ENCODE results near the gene CACFD1. TPM values are rescaled to one million over a fixed set of nuclear protein-coding genes. Genes with fewer than 3 reads are reported as not detected.

CACFD1 gene
- total and polyA plus RNA-seq, 11 donors: 8.0 to 21.9 (median 11.6) TPM

GRCh38 chr9:133419005-133419404, 40.8 kb upstream of the CACFD1 start:
- WGBS, 4 donors: 64 to 75% (median 72%) methylated on average over 13 of the region's 13 CpGs
- Histone ChIP-seq H3K4me1 (peaks cover 6 to 31% (median 19%) of the 10 kb centered on the region in 12 donors), H3K4me3 (peak overlapping the region in 3 of 12 donors; percentile 73 to 85 (median 74)), H3K27ac (no peak overlapping the region), H3K36me3 (peaks cover 0 to 22% (median 16%) of the 10 kb centered on the region in 9 donors), H3K27me3 (no peaks in the 10 kb centered on the region), H3K9me3 (no peaks in the 10 kb centered on the region)
- TF ChIP-seq CTCF (IDR thresholded peaks at IDR 0.05) (no peak), POLR2A (IDR thresholded peaks at IDR 0.05) (no peak)
- intact Hi-C loops (cut with DNase I): loop anchor here in 3 of 10 donors (2.0 to 10.0 kb wide), 3 partner anchors 42 to 46 kb away; partner anchors contain the start of genes STKLD1 (in 1 of the 3) and SURF4 (in 1 of the 3)
- no peak for ATAC-seq
- DNase-seq: no peak

GRCh38 chr9:133420392-133420827, 39.4 kb upstream of the CACFD1 start:
- H3K4me3 ChIP-seq: no peak overlapping the region
- peaks cover 0 to 8% (median 3%) of the 10 kb centered on the region in 9 donors for H3K36me3 ChIP-seq
- peaks cover 6 to 27% (median 18%) of the 10 kb centered on the region in 12 donors for H3K4me1 ChIP-seq
- intact Hi-C loops (cut with DNase I): loop anchor here in 1 of 10 donors (5.0 kb wide), 1 partner anchor 67 kb away; no protein-coding TSS in a partner anchor
- H3K9me3 ChIP-seq: no peaks in the 10 kb centered on the region
- peaks cover 0 to 6% (median 0%) of the 10 kb centered on the region in 9 donors for H3K27me3 ChIP-seq
- 63 to 80% (median 68%) methylated on average over 5 of the region's 5 CpGs for whole genome bisulfite sequencing, 4 donors
- no peak for ATAC-seq
- no peak for TF ChIP-seq POLR2A (IDR thresholded peaks at IDR 0.05)
- no peak for TF ChIP-seq CTCF (IDR thresholded peaks at IDR 0.05)
- no peak for DNase-seq
- H3K27ac ChIP-seq: no peak overlapping the region

GRCh38 chr9:133421615-133422542, 37.9 kb upstream of the CACFD1 start, which contains the start of gene ADAMTS13:
Gene ADAMTS13 (plus strand): TSS chr9:133422367. CDS start chr9:133422444, 77 bp downstream.
- Histone ChIP-seq H3K4me1 (peaks cover 2 to 13% (median 5%) of the 10 kb centered on the region in 12 donors), H3K27me3 (peaks cover 0 to 18% (median 6%) of the 10 kb centered on the region in 9 donors), H3K4me3 (no peak within 1 kb of the TSS), H3K27ac (no peak within 1 kb of the TSS), H3K36me3 (no peaks in the 10 kb centered on the region), H3K9me3 (no peaks in the 10 kb centered on the region)
- TF ChIP-seq CTCF (IDR thresholded peaks at IDR 0.05) (no peak), POLR2A (IDR thresholded peaks at IDR 0.05) (no peak)
- 60 to 64% (median 62%) methylated on average over 19 to 23 of the region's 23 CpGs for WGBS, 4 donors
- intact Hi-C loops (cut with DNase I): loop anchor here in 1 of 10 donors (5.0 kb wide), 1 partner anchor 65 kb away; no protein-coding TSS in a partner anchor
- no peak for ATAC-seq
- DNase-seq: peak in 1 of 5 donors; percentile 15

GRCh38 chr9:133423216-133423615, 36.6 kb upstream of the CACFD1 start:
- intact Hi-C loops (cut with DNase I): loop anchor here in 1 of 10 donors (5.0 kb wide), 1 partner anchor 64 kb away; no protein-coding TSS in a partner anchor
- WGBS, 4 donors: 41 to 69% (median 50%) methylated on average over 3 of the region's 3 CpGs

More at GRCh38 chr9:133423216-133423615, 36.6 kb upstream of the CACFD1 start:
- Histone ChIP-seq H3K4me3 (no peak overlapping the region), H3K27ac (no peak overlapping the region), H3K9me3 (no peaks in the 10 kb centered on the region), H3K36me3 (no peaks in the 10 kb centered on the region), H3K4me1 (peaks cover 0 to 8% (median 1%) of the 10 kb centered on the region in 12 donors), H3K27me3 (peaks cover 0 to 31% (median 18%) of the 10 kb centered on the region in 9 donors)
- DNase-seq (no peak), ATAC-seq (no peak)
- no peak for TF ChIP-seq POLR2A (IDR thresholded peaks at IDR 0.05)
- TF ChIP-seq CTCF (IDR thresholded peaks at IDR 0.05): no peak

Measured in heart left ventricle (tissue), 16 donors.